Pons (tissue), 1 donor: Measurements from ENCODE around the gene SUCNR1.
A peak's percentile ranks its signal among the peaks of the same experiment; 100 is the strongest.
"Not testable (repeated sequence)": the region's sequence is repeated elsewhere in the genome, so short reads cannot be mapped to it uniquely, and the experiment has no call there.

Experiments
- DNase-seq: peaks from one replicate; pipeline ENCODE4 v3.0.0-alpha.2; 2016; ENCODE audit warnings: low spot score

Gene SUCNR1

GRCh38 chr3:151871639-151872468 lies 1.6 kb upstream of the SUCNR1 start:
- DNase-seq, result peak; percentile 88

- not testable (repeated sequence) for DNase-seq
Measured at GRCh38 chr3:151874079-151874478, 636 bp downstream of the SUCNR1 start.

DNA sequence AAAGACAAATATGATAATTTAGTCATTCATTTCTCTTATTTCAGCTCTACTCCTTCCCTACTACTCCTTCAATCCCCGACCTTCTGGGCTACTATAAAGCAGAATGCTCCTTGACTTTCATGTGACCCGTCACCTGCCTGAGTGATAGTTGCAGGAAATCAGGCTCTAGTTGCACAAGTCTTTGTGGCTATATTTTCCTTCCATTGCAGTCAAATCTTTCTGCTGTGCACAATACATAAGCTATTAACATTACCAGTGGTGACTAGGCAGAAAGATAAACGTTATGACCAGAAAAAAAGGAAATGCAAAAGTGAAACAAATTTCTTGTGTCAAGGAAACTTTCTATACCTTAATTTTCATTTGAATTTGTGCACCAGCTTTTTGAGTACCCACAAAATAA lies 2.3 kb downstream of the SUCNR1 start:
- peak; percentile 53 for DNase-seq

GRCh38 chr3:151877269-151877668 lies 3.8 kb downstream of the SUCNR1 start:
- DNase-seq, result no peak

DNA sequence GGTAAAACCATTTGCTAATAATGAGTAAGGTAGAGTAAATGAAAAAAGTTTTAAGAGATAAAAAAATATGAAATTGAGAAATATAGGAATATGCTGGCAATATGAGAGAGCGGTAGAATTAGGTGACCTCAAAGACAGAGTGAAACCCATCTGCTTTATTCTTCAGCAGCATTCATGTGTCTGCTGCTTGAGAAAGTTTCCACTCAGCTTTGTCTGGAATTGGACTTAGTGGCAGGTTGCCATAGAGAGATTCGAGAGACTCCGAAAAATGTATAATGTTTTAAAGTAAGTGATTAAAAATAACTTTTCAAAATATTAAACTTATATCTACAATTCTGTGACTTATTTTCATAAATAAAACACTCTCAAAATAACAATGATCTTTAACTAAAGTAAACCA lies 5.0 kb downstream of the SUCNR1 start:
- no peak for DNase-seq

- DNase-seq, result no peak
Measured at GRCh38 chr3:151879037-151879436, 5.6 kb downstream of the SUCNR1 start.

DNA sequence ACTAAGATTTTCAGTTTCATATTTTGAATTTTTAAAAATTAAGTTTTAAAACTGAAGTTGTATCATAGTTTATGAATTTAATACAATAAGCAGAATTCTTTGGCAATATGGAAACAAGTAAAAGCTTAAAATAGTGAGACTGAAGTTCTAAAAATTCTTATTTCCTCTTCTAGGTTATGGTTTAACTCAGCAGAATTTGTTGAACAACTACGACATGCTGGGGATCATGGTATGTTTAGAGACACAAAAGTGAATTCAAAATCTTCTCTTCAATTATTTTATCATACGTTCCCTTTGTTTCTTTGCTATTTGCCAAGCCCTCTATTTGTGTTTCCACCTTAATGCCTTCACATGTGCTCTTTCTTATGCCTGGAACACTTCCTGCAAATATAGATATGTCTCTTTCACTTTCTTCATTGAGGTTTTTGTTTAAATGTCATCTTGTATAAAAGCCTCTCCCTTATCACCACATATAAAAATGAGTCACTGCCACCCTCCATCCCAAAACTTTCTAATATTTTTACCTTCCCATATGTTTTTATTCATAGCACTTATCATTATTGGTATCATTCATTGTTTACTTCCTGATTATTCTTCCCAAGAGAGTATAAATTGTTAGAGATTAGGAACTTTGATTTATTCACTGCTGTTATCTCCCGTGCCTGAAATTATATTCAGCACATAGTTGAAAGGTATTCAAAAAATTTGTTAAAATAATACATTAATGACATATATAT lies 6.4 kb downstream of the SUCNR1 start:
- peak; percentile 37 for DNase-seq

- DNase-seq, result no peak
Measured at GRCh38 chr3:151880416-151880690, 6.9 kb downstream of the SUCNR1 start.

DNA sequence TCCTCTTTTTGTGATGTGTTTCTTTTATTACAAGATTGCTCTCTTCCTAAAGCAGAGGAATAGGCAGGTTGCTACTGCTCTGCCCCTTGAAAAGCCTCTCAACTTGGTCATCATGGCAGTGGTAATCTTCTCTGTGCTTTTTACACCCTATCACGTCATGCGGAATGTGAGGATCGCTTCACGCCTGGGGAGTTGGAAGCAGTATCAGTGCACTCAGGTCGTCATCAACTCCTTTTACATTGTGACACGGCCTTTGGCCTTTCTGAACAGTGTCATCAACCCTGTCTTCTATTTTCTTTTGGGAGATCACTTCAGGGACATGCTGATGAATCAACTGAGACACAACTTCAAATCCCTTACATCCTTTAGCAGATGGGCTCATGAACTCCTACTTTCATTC lies 7.7 kb downstream of the SUCNR1 start:
- no peak for DNase-seq

DNA sequence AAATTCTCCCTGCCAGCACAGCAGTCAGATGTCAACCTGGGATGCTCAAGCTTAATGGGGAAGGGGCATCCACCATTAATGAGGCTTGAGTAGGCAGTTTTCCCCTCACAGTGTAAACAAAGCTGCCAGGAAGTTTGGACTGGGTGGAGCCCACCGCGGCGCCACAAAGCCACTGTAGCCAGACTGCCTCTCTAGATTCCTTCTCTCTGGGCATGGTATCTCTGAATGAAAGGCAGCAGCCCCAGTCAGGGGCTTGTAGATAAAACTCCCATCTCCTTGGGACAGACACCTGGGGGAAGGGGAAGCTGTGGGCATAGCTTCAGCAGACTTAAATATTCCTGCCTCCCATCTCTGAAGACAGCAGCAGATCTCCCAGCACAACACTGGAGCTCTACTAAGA lies 12.0 kb downstream of the SUCNR1 start:
- not testable (repeated sequence) for DNase-seq

DNA sequence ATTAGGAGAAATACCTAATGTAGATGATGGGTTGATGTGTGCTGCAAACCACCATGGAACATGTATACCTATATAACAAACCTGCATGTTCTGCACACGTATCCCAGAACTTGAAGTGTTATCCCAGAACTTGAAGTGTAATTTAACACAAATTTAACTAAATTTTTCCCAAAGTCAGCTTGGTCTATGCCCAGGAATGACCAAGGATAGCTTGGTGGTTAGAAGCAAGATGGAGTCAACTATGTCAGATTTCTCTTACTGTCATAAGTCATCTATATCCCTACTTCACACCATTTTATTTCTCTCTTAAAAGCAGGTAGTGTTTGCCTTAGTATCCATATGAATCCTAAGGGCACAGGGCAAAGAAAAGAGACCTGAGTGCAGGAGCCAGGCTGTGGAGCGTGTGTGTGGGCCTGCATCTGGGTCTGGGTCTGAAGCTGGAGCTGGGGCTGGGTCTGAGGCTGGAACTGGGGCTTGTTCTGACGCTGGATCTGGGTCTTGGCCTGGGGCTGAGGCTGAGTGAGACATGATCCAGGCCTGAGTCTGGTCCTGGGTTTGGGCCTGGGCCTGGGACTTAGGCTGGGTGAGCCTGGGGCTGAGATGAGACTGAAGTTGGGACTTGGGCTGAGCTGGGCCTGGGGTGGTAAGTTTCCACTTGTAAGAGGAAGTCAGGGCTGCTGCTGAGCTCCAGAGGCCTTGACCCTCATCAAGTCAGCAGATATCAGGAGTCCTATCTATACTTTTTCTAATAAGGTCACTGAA lies 14.2 kb downstream of the SUCNR1 start:
- DNase-seq, result not testable (repeated sequence)

- no peak for DNase-seq
Measured at GRCh38 chr3:151890721-151891141, 17.3 kb downstream of the SUCNR1 start.

- DNase-seq, result no peak
Measured at GRCh38 chr3:151891721-151892120, 18.3 kb downstream of the SUCNR1 start.

- DNase-seq, result no peak
Measured at GRCh38 chr3:151894219-151894618, 20.8 kb downstream of the SUCNR1 start.

GRCh38 chr3:151895478-151896241 lies 22.2 kb downstream of the SUCNR1 start:
- DNase-seq, result no peak

GRCh38 chr3:151896246-151897012 lies 23.0 kb downstream of the SUCNR1 start:
- DNase-seq, result no peak

- DNase-seq, result not testable (repeated sequence)
Measured at GRCh38 chr3:151898121-151898520, 24.7 kb downstream of the SUCNR1 start.

DNA sequence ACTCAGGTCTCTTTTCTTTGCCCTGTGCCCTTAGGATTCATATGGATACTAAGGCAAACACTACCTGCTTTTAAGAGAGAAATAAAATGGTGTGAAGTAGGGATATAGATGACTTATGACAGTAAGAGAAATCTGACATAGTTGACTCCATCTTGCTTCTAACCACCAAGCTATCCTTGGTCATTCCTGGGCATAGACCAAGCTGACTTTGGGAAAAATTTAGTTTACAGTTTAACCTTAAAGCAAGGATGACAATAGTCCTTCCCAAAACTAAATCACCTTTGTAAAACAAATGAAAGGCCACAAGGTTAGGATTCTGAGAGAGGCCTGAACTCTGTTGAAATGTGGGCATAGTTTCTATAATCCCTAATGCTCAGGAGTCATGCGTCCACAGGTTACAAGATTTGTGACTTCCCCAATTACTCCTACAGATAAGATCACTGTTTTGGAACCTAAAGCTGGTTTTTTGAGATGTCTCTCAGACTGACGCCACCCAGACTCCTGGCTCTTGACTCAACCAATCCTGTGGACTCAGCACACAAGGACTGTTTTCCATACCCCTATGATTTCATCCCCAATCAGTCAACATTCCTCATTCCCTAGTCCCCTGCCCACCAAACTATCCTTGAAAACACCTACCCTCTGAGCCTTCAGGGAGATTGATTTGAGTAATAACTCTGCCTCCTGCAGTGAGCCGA lies 25.3 kb downstream of the SUCNR1 start:
- not testable (repeated sequence) for DNase-seq

DNA sequence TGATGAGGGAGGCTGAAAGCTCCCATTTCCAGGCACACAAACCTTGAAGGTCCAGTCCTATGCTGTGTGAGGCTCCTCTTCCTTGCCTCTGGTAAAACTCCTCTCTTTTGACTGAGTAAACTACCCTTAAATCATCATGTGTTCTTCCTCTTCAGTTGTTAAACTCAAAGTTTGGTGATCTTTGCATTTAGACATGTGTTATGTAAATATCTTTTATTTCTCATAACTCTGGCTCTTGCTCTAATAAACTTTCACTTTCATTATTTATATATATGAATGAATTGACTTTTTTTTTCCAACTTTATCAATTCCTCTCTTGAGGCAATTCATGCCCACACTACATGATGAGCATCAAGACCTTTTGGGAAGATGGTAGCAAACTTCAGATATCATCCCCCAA lies 26.6 kb downstream of the SUCNR1 start:
- DNase-seq, result no peak

DNA sequence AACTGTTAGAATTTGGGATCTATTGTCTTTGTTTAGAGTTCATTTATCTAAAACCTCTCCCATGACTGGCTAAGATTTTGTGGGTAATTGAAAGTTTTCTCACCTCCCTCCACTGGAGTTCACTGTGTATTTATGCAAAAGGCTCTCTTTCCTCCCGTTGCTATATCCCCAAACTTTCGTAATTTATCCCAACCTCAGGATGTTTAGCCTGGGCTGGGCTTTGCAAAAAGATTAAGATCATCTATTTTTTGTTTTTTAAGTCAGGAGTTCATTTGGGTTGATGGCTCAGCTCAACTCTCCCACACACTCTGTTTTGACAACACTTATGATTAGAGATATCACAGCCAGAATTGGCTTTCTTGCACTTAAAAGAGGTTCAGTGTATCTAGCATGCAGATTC lies 27.0 kb downstream of the SUCNR1 start:
- no peak for DNase-seq
